Progenitor cell of endocrine pancreas (in vitro differentiated cells): ENCODE results near the gene RAPGEF1. TPM values are rescaled to one million over a fixed set of nuclear protein-coding genes. Genes with fewer than 3 reads are reported as not detected.

Experiments used
- DNase-seq: peaks from one replicate; pipeline ENCODE4 v3.0.0; 2021; ENCODE audit warnings: low spot score; ENCODE audit not compliant: unreplicated experiment
- H3K27ac Mint-ChIP-seq: 2 replicates; pipeline ENCODE4 v1.8.0; 2021; ENCODE audit warnings: mild to moderate bottlenecking, moderate library complexity, mixed read lengths
- H3K27me3 Mint-ChIP-seq: 2 replicates; pipeline ENCODE4 v1.8.0; 2021; ENCODE audit warnings: mixed read lengths
- H3K36me3 Mint-ChIP-seq: 2 replicates; pipeline ENCODE4 v1.8.0; 2022; ENCODE audit warnings: mixed read lengths; ENCODE audit not compliant: insufficient read depth
- H3K4me1 Mint-ChIP-seq: 2 replicates; pipeline ENCODE4 v1.8.0; 2021; ENCODE audit warnings: low read depth, mixed read lengths
- H3K4me3 Mint-ChIP-seq: 2 replicates; pipeline ENCODE4 v1.8.0; 2021; ENCODE audit warnings: low read depth, mild to moderate bottlenecking, moderate library complexity, mixed read lengths
- H3K9me3 Mint-ChIP-seq: 2 replicates; pipeline ENCODE4 v1.8.0; 2021; ENCODE audit warnings: low read depth, mixed read lengths
- total RNA-seq: library from RNA; stranded (reverse); gene quantifications from 2 replicates; pipeline ENCODE4 v1.2.1, GENCODE V29; 2021
- TF ChIP-seq, protein P1 (sequence below): fragments of 200-600 bp; sonication (generic); IDR thresholded peaks from one replicate; pipeline ENCODE4 v1.5.0; 2021; ENCODE audit warnings: antibody characterized with exemption, mild to moderate bottlenecking; ENCODE audit not compliant: unreplicated experiment

The RAPGEF1 gene
- total RNA-seq, 1 donor from 2014 or later, result 57.3 TPM

DNA sequence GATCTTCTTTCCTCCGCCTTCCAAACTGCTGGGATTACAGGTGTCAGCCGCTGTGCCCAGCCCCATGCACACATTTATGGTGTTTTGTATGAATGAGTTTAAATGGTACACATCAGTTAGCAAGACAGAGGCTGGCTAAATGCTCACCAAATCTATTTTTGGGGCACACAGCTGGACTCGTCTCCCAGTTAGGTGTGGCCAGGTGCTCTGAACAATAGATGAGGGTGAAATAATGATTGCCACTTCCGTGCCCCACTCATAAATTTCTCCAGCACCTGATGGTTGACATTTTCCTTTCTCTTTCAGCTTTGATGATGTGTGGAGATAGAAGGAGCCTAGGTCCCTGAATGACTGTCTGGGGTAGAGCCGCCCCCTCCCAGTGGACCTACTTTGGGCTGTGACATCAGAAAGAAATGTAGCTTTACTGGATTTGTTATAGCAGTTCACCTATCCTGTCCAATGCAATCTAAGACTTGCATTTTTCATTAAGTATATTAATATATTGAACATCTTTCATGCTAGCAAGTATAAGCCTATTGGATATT is 8.6 kb upstream of the RAPGEF1 start:
- no peak overlapping the region for H3K27ac Mint-ChIP-seq
- no peaks in the 10 kb centered on the region for H3K36me3 Mint-ChIP-seq
- peaks cover 7% of the 10 kb centered on the region for H3K4me1 Mint-ChIP-seq
- peaks cover 3% of the 10 kb centered on the region for H3K27me3 Mint-ChIP-seq
- DNase-seq, result no peak
- TF ChIP-seq, protein P1, sequence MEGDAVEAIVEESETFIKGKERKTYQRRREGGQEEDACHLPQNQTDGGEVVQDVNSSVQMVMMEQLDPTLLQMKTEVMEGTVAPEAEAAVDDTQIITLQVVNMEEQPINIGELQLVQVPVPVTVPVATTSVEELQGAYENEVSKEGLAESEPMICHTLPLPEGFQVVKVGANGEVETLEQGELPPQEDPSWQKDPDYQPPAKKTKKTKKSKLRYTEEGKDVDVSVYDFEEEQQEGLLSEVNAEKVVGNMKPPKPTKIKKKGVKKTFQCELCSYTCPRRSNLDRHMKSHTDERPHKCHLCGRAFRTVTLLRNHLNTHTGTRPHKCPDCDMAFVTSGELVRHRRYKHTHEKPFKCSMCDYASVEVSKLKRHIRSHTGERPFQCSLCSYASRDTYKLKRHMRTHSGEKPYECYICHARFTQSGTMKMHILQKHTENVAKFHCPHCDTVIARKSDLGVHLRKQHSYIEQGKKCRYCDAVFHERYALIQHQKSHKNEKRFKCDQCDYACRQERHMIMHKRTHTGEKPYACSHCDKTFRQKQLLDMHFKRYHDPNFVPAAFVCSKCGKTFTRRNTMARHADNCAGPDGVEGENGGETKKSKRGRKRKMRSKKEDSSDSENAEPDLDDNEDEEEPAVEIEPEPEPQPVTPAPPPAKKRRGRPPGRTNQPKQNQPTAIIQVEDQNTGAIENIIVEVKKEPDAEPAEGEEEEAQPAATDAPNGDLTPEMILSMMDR, result no peak
- H3K9me3 Mint-ChIP-seq, result no peaks in the 10 kb centered on the region
- H3K4me3 Mint-ChIP-seq, result no peak overlapping the region

DNA sequence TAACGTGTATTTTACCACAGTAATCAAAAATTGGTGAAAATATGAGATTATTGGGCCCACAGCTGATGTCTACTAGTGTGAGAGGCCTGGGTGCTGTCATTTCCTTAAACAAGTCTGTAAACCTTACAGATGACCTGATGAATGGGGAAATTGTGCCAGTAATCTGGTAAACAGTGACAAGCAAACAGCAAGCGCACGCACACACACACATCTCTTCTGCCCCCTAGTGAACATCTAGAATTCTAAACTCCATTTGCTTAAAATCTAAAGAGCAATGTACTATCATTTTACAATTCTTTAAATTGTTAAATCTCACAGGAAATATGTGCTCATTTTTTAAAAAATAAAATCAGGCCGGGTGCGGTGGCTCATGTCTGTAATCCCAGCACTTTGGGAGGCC is 7.5 kb upstream of the RAPGEF1 start:
- Mint-ChIP-seq H3K36me3 (no peaks in the 10 kb centered on the region), H3K4me3 (no peak overlapping the region), H3K4me1 (peaks cover 7% of the 10 kb centered on the region), H3K9me3 (no peaks in the 10 kb centered on the region), H3K27me3 (peaks cover 3% of the 10 kb centered on the region), H3K27ac (no peak overlapping the region)
- DNase-seq, result no peak
- TF ChIP-seq, protein P1, result peak; percentile 61

DNA sequence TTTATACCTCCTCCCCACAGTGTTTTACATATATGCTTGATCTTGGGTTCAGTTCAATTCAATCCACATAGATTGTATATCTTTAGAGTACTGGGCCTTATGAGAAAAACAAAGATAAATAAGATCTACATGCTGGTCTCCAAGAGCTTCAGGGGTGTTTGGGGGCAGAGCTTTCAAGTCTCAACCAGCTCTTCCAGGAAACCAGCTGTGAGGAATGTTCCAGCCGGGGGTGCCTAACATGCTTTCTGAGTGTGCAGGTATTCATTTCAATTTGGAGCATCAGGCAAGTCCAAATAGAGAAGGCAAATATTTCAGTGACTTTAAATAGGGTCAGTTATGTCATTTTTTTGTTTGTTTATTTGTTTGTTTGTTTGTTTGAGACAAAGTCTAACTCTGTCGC is 5.7 kb upstream of the RAPGEF1 start:
- no peak overlapping the region for H3K4me3 Mint-ChIP-seq
- peaks cover 7% of the 10 kb centered on the region for H3K4me1 Mint-ChIP-seq
- TF ChIP-seq, protein P1, result no peak
- no peak for DNase-seq
- H3K27me3 Mint-ChIP-seq, result peaks cover 3% of the 10 kb centered on the region
- H3K27ac Mint-ChIP-seq, result no peak overlapping the region
- no peaks in the 10 kb centered on the region for H3K36me3 Mint-ChIP-seq
- no peaks in the 10 kb centered on the region for H3K9me3 Mint-ChIP-seq

DNA sequence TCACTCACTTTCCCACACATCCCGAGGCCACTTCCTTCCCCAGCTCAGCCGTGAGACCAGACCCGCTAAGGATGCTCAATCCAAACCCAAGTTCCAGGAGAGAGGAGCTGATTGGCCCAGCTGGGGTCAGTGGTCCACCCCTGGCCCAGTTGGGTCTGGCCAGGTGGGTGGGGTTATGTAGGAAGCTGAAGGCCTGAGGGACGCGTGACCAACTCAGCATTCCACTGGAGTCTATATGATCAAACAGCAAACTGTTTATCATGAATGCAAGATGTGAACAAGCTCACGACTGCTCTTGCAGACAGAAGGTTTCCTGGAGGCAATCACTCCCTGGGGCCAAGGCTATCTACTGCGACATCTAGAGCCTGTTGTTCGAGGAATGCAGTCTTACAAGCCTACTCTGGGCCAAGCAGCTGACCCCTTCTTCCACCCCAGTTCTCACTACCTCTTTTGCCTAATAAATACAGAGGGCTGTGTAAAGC is 4.9 kb upstream of the RAPGEF1 start:
- H3K4me1 Mint-ChIP-seq, result peaks cover 7% of the 10 kb centered on the region
- no peak for DNase-seq
- no peaks in the 10 kb centered on the region for H3K9me3 Mint-ChIP-seq
- no peak overlapping the region for H3K27ac Mint-ChIP-seq
- TF ChIP-seq, protein P1, result no peak
- no peaks in the 10 kb centered on the region for H3K27me3 Mint-ChIP-seq
- H3K4me3 Mint-ChIP-seq, result no peak overlapping the region
- no peaks in the 10 kb centered on the region for H3K36me3 Mint-ChIP-seq

DNA sequence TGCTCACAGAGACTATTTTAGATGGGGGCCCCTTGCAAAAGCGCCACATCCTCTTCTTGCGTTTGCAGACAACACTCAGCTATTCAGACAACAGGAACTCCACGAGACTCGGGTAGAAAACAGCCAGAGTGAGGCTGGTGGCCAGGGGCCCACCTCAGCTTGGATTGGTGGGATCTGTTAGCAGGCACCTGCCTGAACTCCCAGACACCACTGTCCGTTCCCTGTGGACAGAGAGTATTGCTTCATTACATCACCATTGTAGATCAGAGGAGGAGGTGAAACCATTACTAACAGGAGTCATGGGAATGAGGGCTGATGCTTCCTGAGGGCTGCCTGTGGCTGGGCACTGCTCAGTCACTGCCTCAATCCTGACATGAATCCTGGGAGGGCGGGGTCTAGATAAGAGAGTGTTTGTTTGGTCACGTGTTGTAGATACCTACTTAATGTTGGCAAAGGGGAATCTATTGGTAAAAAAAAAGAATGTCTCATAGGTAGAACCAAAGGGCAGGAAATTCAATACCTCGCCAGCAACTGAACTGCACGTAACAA is 4.4 kb upstream of the RAPGEF1 start:
- DNase-seq, result no peak
- peak overlapping the region; percentile 39 for H3K27ac Mint-ChIP-seq
- no peaks in the 10 kb centered on the region for H3K27me3 Mint-ChIP-seq
- H3K4me1 Mint-ChIP-seq, result peaks cover 7% of the 10 kb centered on the region
- no peaks in the 10 kb centered on the region for H3K36me3 Mint-ChIP-seq
- H3K4me3 Mint-ChIP-seq, result no peak overlapping the region
- H3K9me3 Mint-ChIP-seq, result no peaks in the 10 kb centered on the region
- TF ChIP-seq, protein P1, result no peak
